HepG2 (cell line): ENCODE data around the gene WIPF2. TPM values are rescaled to one million over a fixed set of nuclear protein-coding genes. Genes with fewer than 3 reads are reported as not detected.

ENCODE experiments used
- FOSL1 ChIP-seq: sonication (generic); formaldehyde crosslinking; IDR thresholded peaks from 2 replicates; pipeline ENCODE4 v1.9.0; 2021; ENCODE audit warnings: missing genetic modification reagents, borderline replicate concordance
- FOXC1 ChIP-seq: sonication (generic); formaldehyde crosslinking; IDR thresholded peaks from 2 replicates; pipeline ENCODE4 v1.8.0; 2022; ENCODE audit warnings: mild to moderate bottlenecking, missing genetic modification reagents, borderline replicate concordance
- GABPB1 ChIP-seq: IDR thresholded peaks from 2 replicates; pipeline ENCODE4 v1.6.1; 2016; ENCODE audit warnings: mild to moderate bottlenecking, missing genetic modification reagents, moderate library complexity, missing compliant biosample characterization
- MAF1 ChIP-seq: sonication (generic); formaldehyde crosslinking; IDR thresholded peaks from 2 replicates; pipeline ENCODE4 v1.5.0; 2020; ENCODE audit warnings: missing genetic modification reagents, borderline replicate concordance
- REST ChIP-seq, 2 experiments: IDR thresholded peaks; 2 replicates each; pipeline ENCODE4 v1.6.1; 2011 to 2012; ENCODE audit warnings: low read length in 2 of 2, borderline replicate concordance in 1 of 2, low read depth in 1 of 2, mild to moderate bottlenecking in 1 of 2, moderate library complexity in 1 of 2
- RFX5 ChIP-seq: IDR thresholded peaks from 2 replicates; pipeline ENCODE4 v1.6.1; 2011; ENCODE audit warnings: low read depth, low read length, improper control_type of control experiment
- RXRA ChIP-seq: sonication (generic); formaldehyde crosslinking; IDR thresholded peaks from 2 replicates; pipeline ENCODE4 v1.5.1; 2020; ENCODE audit warnings: missing genetic modification reagents
- SMAD3 ChIP-seq: sonication (generic); formaldehyde crosslinking; IDR thresholded peaks from 2 replicates; pipeline ENCODE4 v1.4.0; 2020; ENCODE audit warnings: missing genetic modification reagents
- SMARCC2 ChIP-seq: fragments of 450-650 bp; IDR thresholded peaks from 2 replicates; pipeline ENCODE4 v1.6.1; 2017; ENCODE audit warnings: antibody characterized with exemption, mild to moderate bottlenecking
- SMYD3 ChIP-seq: sonication (generic); formaldehyde crosslinking; IDR thresholded peaks from 2 replicates; pipeline ENCODE4 v1.8.1; 2023; ENCODE audit warnings: mild to moderate bottlenecking, missing genetic modification reagents
- SSRP1 ChIP-seq: IDR thresholded peaks from 2 replicates; pipeline ENCODE4 v1.6.1; 2016; ENCODE audit warnings: control low read depth
- TRAFD1 ChIP-seq: sonication (generic); formaldehyde crosslinking; IDR thresholded peaks from 2 replicates; pipeline ENCODE4 v1.5.1; 2020; ENCODE audit warnings: missing genetic modification reagents, mild to moderate bottlenecking, borderline replicate concordance
- YY1 ChIP-seq: IDR thresholded peaks from 2 replicates; pipeline ENCODE4 v1.6.1; 2011; ENCODE audit warnings: low read length, low read depth, moderate library complexity, mild to moderate bottlenecking; ENCODE audit not compliant: insufficient read depth, insufficient replicate concordance
- ZBTB38 ChIP-seq: sonication (generic); formaldehyde crosslinking; IDR thresholded peaks from 2 replicates; pipeline ENCODE4 v1.5.1; 2020; ENCODE audit warnings: mild to moderate bottlenecking, missing genetic modification reagents
- ZBTB46 ChIP-seq: sonication (generic); formaldehyde crosslinking; IDR thresholded peaks from 2 replicates; pipeline ENCODE4 v1.4.0; 2020; ENCODE audit warnings: mild to moderate bottlenecking, missing genetic modification reagents, borderline replicate concordance
- ZNF12 ChIP-seq: sonication (generic); formaldehyde crosslinking; IDR thresholded peaks from 2 replicates; pipeline ENCODE4 v1.5.0; 2020; ENCODE audit warnings: missing genetic modification reagents
- ZNF263 ChIP-seq: sonication (generic); formaldehyde crosslinking; IDR thresholded peaks from 2 replicates; pipeline ENCODE4 v1.4.0; 2020; ENCODE audit warnings: missing genetic modification reagents
- ZNF569 ChIP-seq: sonication (generic); formaldehyde crosslinking; IDR thresholded peaks from 2 replicates; pipeline ENCODE4 v1.5.0; 2020; ENCODE audit warnings: mild to moderate bottlenecking, missing genetic modification reagents, moderate library complexity, borderline replicate concordance
- ZNF572 ChIP-seq: sonication (generic); formaldehyde crosslinking; IDR thresholded peaks from 2 replicates; pipeline ENCODE4 v1.5.1; 2020; ENCODE audit warnings: mild to moderate bottlenecking, missing genetic modification reagents
- ZNF800 ChIP-seq: sonication (generic); formaldehyde crosslinking; IDR thresholded peaks from 2 replicates; pipeline ENCODE4 v1.4.0; 2020; ENCODE audit warnings: missing genetic modification reagents
- polyA plus RNA-seq, 8 experiments: library from polyadenylated mRNA; depleted of rRNA in 3 of 8; stranded (reverse) in 7 of 8; unstranded in 1 of 8; fragments of >200 nt; fragmentation: Illumina TruSeq in 4 of 8; extraction: Trizol in 4 of 8; gene quantifications; 2 replicates each; pipeline versions ENCODE4 v1.2.1 to v1.2.3, GENCODE V29; 2011 to 2016; ENCODE audit warnings: low read depth in 4 of 8, missing spikeins in 1 of 8, mixed read lengths in 1 of 8; ENCODE audit not compliant: insufficient read depth in 1 of 8
- total RNA-seq, 5 experiments: library from RNA; depleted of rRNA; stranded (reverse); fragments of >200 nt; fragmentation: Illumina TruSeq; extraction: Trizol; gene quantifications; 2 replicates each; pipeline ENCODE4 v1.2.3, GENCODE V29; 2016; ENCODE audit warnings: low read depth in 1 of 5

Gene WIPF2
- total and polyA plus RNA-seq, 2 of the 13 experiments (the other 11 are each of a cell fraction or from before 2014, with no cell fraction given) = 7.2 to 10.8 TPM

- TF ChIP-seq FOXC1 (no peak; the same call in 1 of the 2 replicates), ZNF800 (CRISPR knock-in tag) (no peak), MAF1 (no peak), REST (IDR thresholded peaks at IDR 0.05; ENCODE audit: borderline replicate concordance in 1 of 2, low read depth in 1 of 2, low read length in 2 of 2) (peak in 1 of 2 experiments; percentile 58; a peak in 2 of 4 replicates), ZNF12 (CRISPR knock-in tag) (peak; percentile 1; the same call in 1 of the 2 replicates), ZBTB38 (CRISPR knock-in tag) (peak; percentile 72; the same call in 1 of the 2 replicates), SMARCC2 (no peak), RFX5 (peak; percentile 79), TRAFD1 (CRISPR knock-in tag) (no peak; the same call in 1 of the 2 replicates), RXRA (CRISPR knock-in tag) (peak; percentile 80; the same call in 1 of the 2 replicates), ZNF572 (CRISPR knock-in tag) (no peak; the same call in 1 of the 2 replicates), ZNF263 (CRISPR knock-in tag) (peak; percentile 31; the same call in 1 of the 2 replicates), ZBTB46 (CRISPR knock-in tag) (no peak), FOSL1 (CRISPR knock-in tag) (no peak), SMYD3 (CRISPR knock-in tag) (peak; percentile 93; the same call in 1 of the 2 replicates), YY1 (peak; percentile 69), SMAD3 (CRISPR knock-in tag) (peak; percentile 76), GABPB1 (CRISPR knock-in tag) (peak; percentile 94), ZNF569 (CRISPR knock-in tag) (no peak), SSRP1 (CRISPR knock-in tag) (0 out of 2 replicates have a peak, but pooled peaks have one; percentile 55)
Observed at GRCh38 chr17:40287494-40288369, 68.6 kb downstream of the WIPF2 start, which contains the start of gene CDC6 (continued).
